ENCODE measurements around the gene EIF2D. TPM values are rescaled to one million over a fixed set of nuclear protein-coding genes. Genes with fewer than 3 reads are reported as not detected.
A peak's percentile ranks its signal among the peaks of the same experiment; 100 is the strongest.
"Not testable (repeated sequence)": the region's sequence is repeated elsewhere in the genome, so short reads cannot be mapped to it uniquely, and the experiment has no call there.

The EIF2D gene
- total RNA-seq, 1 donor from 2014 or later: 29.2 TPM

GRCh38 chr1:206646504-206646903 lies 34.2 kb upstream of the EIF2D start:
- no peaks in the 10 kb centered on the region for H3K27me3 ChIP-seq (ENCODE audit: low read depth)
- no peak overlapping the region for H3K27ac ChIP-seq (replicated peaks)
- H3K4me3 ChIP-seq: no peak overlapping the region
- TF ChIP-seq CTCF (IDR thresholded peaks at IDR 0.05; ENCODE audit: borderline replicate concordance): no peak
- H3K36me3 ChIP-seq: peaks cover 18% of the 10 kb centered on the region
- no peak for DNase-seq
- peaks cover 38% of the 10 kb centered on the region for H3K4me1 ChIP-seq
- H3K9me3 ChIP-seq (replicated peaks): no peaks in the 10 kb centered on the region
- intact Hi-C loops (cut with micrococcal nuclease): no loop called here

GRCh38 chr1:206643118-206643698 lies 30.9 kb upstream of the EIF2D start:
- Histone ChIP-seq H3K27me3 (ENCODE audit: low read depth) (no peaks in the 10 kb centered on the region), H3K36me3 (peaks cover 33% of the 10 kb centered on the region), H3K4me1 (peaks cover 11% of the 10 kb centered on the region), H3K9me3 (replicated peaks) (no peaks in the 10 kb centered on the region), H3K27ac (replicated peaks) (no peak overlapping the region), H3K4me3 (no peak overlapping the region)
- intact Hi-C loops (cut with micrococcal nuclease): no loop called here
- DNase-seq: no peak
- TF ChIP-seq CTCF (IDR thresholded peaks at IDR 0.05; ENCODE audit: borderline replicate concordance): no peak

- H3K27ac ChIP-seq (replicated peaks); intact Hi-C loops (cut with micrococcal nuclease); H3K27me3 ChIP-seq (ENCODE audit: low read depth); H3K9me3 ChIP-seq (replicated peaks); DNase-seq; H3K4me3 ChIP-seq: not testable (repeated sequence)
- Histone ChIP-seq H3K4me1 (peaks cover 17% of the 10 kb centered on the region), H3K36me3 (peaks cover 22% of the 10 kb centered on the region)
Measured at GRCh38 chr1:206642074-206642473, 29.8 kb upstream of the EIF2D start.

- H3K27me3 ChIP-seq (ENCODE audit: low read depth): no peaks in the 10 kb centered on the region
- peaks cover 51% of the 10 kb centered on the region for H3K4me1 ChIP-seq
- peak overlapping the region; percentile 91 for H3K27ac ChIP-seq (replicated peaks)
- DNase-seq: no peak
- intact Hi-C loops (cut with micrococcal nuclease): loop anchor here (10.0 kb wide), 1 partner anchor 277 kb away; no protein-coding TSS in a partner anchor
- H3K9me3 ChIP-seq (replicated peaks): no peaks in the 10 kb centered on the region
- peaks cover 21% of the 10 kb centered on the region for H3K36me3 ChIP-seq
- TF ChIP-seq CTCF (IDR thresholded peaks at IDR 0.05; ENCODE audit: borderline replicate concordance): no peak
- H3K4me3 ChIP-seq: peak overlapping the region; percentile 98
Measured at GRCh38 chr1:206637605-206638004, 25.3 kb upstream of the EIF2D start.

- intact Hi-C loops (cut with micrococcal nuclease): loop anchor here (10.0 kb wide), 1 partner anchor 278 kb away; no protein-coding TSS in a partner anchor
- H3K9me3 ChIP-seq (replicated peaks): no peaks in the 10 kb centered on the region
- no peak for DNase-seq
- H3K36me3 ChIP-seq: peaks cover 21% of the 10 kb centered on the region
- H3K27me3 ChIP-seq (ENCODE audit: low read depth): no peaks in the 10 kb centered on the region
- peak overlapping the region; percentile 91 for H3K27ac ChIP-seq (replicated peaks)
- H3K4me3 ChIP-seq: peak overlapping the region; percentile 98
- H3K4me1 ChIP-seq: peaks cover 51% of the 10 kb centered on the region
- no peak for TF ChIP-seq CTCF (IDR thresholded peaks at IDR 0.05; ENCODE audit: borderline replicate concordance)
Measured at GRCh38 chr1:206636671-206637070, 24.4 kb upstream of the EIF2D start.

GRCh38 chr1:206635978-206636345 lies 23.7 kb upstream of the EIF2D start:
- Histone ChIP-seq H3K27ac (replicated peaks) (peak overlapping the region; percentile 91), H3K4me1 (peaks cover 58% of the 10 kb centered on the region), H3K4me3 (peak overlapping the region; percentile 98), H3K9me3 (replicated peaks) (no peaks in the 10 kb centered on the region), H3K36me3 (peaks cover 19% of the 10 kb centered on the region), H3K27me3 (ENCODE audit: low read depth) (no peaks in the 10 kb centered on the region)
- DNase-seq: no peak
- TF ChIP-seq CTCF (IDR thresholded peaks at IDR 0.05; ENCODE audit: borderline replicate concordance): no peak
- intact Hi-C loops (cut with micrococcal nuclease): loop anchor here (10.0 kb wide), 1 partner anchor 279 kb away; no protein-coding TSS in a partner anchor

Measured in left ventricle myocardium inferior (tissue), 1 donor.